ENCODE results near the gene CRTAC1.

Gene CRTAC1

DNA sequence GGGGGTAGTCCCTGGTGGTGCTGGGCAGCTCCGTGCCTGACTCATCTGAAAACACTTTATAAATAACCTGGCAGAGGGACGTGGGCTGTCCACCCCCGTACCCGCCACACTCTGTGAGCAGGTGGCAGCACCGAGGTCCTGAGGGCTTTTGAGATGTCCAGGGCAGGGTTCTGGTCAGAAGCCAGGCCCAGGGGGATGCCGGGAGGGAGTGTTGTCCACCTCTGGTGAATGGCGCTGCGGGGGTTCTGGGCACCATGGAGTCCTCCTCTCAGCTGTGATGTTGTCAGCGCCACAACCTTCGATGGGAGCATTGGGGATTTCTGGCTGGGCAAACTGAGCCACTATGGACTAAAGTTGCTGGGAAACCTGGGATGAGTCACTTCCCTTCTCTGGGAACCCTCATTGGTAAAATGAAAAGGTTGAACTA lies 208.1 kb downstream of the CRTAC1 start:
- Histone ChIP-seq H3K4me3 (ENCODE audit: low read depth, low read length) (no peak overlapping the region), H3K36me3 (ENCODE audit: control insufficient read depth, insufficient read depth, low read length) (no peaks in the 10 kb centered on the region), H3K9ac (ENCODE audit: low read depth, low read length) (no peak overlapping the region), H3K4me1 (ENCODE audit: control insufficient read depth, insufficient read depth, low read length) (peaks cover 7% of the 10 kb centered on the region), H3K9me3 (ENCODE audit: control insufficient read depth, insufficient read depth, low read length) (no peaks in the 10 kb centered on the region), H3K27me3 (ENCODE audit: control insufficient read depth, insufficient read depth, low read length) (no peaks in the 10 kb centered on the region)

DNA sequence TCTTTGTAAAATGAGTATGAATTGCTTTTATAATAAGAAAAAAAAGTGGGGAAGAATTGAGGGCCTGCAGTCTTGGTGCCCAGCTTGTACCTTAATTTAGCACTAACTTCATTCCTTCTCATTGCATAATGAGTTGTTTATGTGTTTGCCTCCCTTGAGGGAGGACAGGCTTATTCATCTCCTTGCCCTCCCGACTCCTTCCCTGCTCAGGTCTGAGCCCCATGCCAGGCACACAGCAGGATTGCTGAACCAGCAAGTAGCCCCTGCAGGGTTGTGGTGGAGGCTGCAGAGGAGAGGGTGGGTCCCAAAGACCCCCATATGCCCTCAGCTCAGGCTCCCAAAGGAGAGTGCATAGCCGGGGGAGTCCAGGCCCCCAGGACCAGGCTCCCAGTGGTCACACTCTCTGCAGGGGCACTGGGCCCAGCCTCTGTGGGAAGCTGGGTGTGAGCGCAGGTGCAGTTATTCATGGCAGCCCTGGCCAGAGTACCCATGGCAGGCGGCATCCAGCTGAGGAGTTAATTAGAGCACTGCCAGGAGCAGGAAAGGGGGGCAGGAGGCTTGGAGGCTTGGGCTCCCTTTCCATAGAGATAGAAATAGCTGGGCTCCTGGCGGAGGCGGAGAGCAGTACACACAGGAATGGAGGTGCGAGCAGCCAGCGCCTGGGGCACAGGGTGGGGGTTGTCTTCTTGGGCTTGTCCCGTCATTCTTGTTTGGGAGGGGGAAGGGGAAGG lies 208.9 kb downstream of the CRTAC1 start:
- H3K9me3 ChIP-seq (ENCODE audit: control insufficient read depth, insufficient read depth, low read length): no peaks in the 10 kb centered on the region
- no peaks in the 10 kb centered on the region for H3K27me3 ChIP-seq (ENCODE audit: control insufficient read depth, insufficient read depth, low read length)
- no peak overlapping the region for H3K4me3 ChIP-seq (ENCODE audit: low read depth, low read length)
- H3K36me3 ChIP-seq (ENCODE audit: control insufficient read depth, insufficient read depth, low read length): no peaks in the 10 kb centered on the region
- peaks cover 7% of the 10 kb centered on the region for H3K4me1 ChIP-seq (ENCODE audit: control insufficient read depth, insufficient read depth, low read length)
- H3K9ac ChIP-seq (ENCODE audit: low read depth, low read length): no peak overlapping the region

DNA sequence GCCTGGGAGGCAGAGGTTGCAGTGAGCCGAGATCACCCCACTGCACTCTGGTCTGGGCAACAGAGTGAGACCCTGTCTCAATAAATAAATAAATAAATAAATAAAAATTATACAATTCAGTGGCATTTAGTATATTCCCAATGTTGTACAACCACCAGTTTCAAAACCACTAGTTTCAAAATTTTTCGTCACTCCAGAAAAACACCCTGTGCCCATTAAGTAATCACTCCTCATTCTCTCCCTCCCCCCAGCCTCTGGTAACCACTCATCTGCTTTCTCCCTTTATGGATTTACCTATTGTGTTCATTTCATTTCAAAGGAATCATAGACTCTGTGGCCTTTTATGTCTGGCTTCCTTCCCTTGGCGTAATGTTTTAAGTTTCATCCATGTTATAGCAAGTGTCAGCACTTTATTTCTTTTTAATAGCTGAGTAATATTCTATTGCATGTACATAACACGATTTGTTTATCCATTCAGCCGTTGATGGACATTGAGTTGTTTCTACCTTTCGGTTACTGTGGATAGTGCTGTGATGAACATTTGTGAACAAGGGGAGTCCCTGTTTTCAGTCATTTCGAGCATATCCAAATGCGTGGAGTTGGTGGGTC lies 210.2 kb downstream of the CRTAC1 start:
- Histone ChIP-seq H3K27me3 (ENCODE audit: control insufficient read depth, insufficient read depth, low read length) (no peaks in the 10 kb centered on the region), H3K9me3 (ENCODE audit: control insufficient read depth, insufficient read depth, low read length) (no peaks in the 10 kb centered on the region), H3K36me3 (ENCODE audit: control insufficient read depth, insufficient read depth, low read length) (no peaks in the 10 kb centered on the region), H3K4me3 (ENCODE audit: low read depth, low read length) (no peak overlapping the region), H3K9ac (ENCODE audit: low read depth, low read length) (no peak overlapping the region), H3K4me1 (ENCODE audit: control insufficient read depth, insufficient read depth, low read length) (peaks cover 7% of the 10 kb centered on the region)

DNA sequence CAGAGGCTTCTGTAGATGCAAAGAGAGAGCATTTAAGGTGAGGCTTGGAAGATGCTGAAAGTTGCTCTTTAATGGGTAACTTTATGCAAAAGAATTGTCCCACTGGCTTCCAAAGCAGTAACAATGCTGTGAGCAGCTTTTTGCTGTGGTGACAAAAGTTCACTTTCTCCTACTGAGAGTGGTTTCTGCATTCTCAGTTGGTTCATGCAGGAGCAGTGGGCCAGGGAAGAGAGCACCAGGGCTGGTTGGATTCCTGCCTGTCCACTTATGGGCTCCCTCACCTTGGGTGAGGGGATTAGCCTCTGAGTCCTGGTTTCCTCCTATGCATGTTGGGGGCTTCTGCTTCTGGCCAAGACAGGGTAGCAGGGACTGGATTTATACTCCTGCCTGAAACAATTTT lies 211.8 kb downstream of the CRTAC1 start:
- peaks cover 7% of the 10 kb centered on the region for H3K4me1 ChIP-seq (ENCODE audit: control insufficient read depth, insufficient read depth, low read length)
- H3K27me3 ChIP-seq (ENCODE audit: control insufficient read depth, insufficient read depth, low read length): no peaks in the 10 kb centered on the region
- no peaks in the 10 kb centered on the region for H3K36me3 ChIP-seq (ENCODE audit: control insufficient read depth, insufficient read depth, low read length)
- H3K4me3 ChIP-seq (ENCODE audit: low read depth, low read length): no peak overlapping the region
- H3K9me3 ChIP-seq (ENCODE audit: control insufficient read depth, insufficient read depth, low read length): no peaks in the 10 kb centered on the region
- no peak overlapping the region for H3K9ac ChIP-seq (ENCODE audit: low read depth, low read length)

- Histone ChIP-seq H3K4me3 (ENCODE audit: low read depth, low read length) (no peak overlapping the region), H3K9ac (ENCODE audit: low read depth, low read length) (no peak overlapping the region), H3K4me1 (ENCODE audit: control insufficient read depth, insufficient read depth, low read length) (peaks cover 7% of the 10 kb centered on the region), H3K36me3 (ENCODE audit: control insufficient read depth, insufficient read depth, low read length) (no peaks in the 10 kb centered on the region), H3K9me3 (ENCODE audit: control insufficient read depth, insufficient read depth, low read length) (no peaks in the 10 kb centered on the region), H3K27me3 (ENCODE audit: control insufficient read depth, insufficient read depth, low read length) (no peaks in the 10 kb centered on the region)
These were observed 213.8 kb downstream of the CRTAC1 start for GRCh38 chr10:97816609-97817008.
